ENCODE results near the gene ANKMY1.
"Not testable (repeated sequence)": the region's sequence is repeated elsewhere in the genome, so short reads cannot be mapped to it uniquely, and the experiment has no call there.

ANKMY1 gene

DNA sequence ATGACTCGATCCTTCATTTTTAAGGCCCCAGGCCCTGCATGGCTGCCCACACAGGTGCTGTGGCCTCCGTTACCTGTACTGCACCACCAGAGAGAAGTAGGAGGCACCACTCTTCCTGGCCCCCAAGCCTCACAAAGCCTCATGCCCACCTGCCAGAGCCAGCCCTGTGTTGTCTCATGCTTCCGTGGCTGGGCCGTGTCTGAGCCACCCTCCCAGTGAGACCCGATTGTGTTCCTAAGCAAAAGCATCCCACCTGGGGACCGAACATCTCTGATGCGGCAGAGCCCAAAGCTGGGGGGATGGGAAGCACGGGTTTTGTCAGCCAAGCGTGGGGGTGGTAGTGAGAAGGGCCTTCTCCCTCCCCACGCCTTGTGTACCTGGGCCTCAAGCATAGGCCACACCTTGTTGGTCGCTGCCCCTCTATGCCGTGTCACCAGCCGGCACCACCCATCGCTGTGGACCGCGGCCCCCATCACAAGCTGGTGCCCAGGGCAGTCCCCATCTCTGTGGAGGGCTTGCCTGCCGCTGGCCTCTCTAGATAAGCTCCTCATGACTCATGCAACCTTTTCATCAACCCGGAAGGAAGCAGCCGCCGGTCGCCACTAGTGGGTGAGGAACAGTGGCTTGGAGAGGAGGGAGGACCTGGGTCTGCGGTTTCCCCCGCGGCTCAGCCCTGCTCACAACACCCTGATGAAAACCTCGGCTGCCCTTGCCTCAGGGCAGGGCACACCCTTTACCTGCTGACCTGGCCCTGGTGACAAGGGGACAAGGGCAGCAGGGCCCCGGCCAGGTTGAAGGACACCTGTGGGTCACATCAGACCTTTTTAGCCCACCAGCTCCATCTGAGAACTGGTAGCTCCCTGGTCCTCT, 7.8 kb upstream of the ANKMY1 start:
- H3K9ac ChIP-seq (ENCODE audit: insufficient read length, low read depth) = peak overlapping the region; percentile 74
- H3K9me3 ChIP-seq (ENCODE audit: insufficient read depth, low read length) = no peaks in the 10 kb centered on the region
- no peak for DNase-seq (ENCODE audit: low read depth, low spot score)
- TF ChIP-seq ZNF274 (IDR thresholded peaks at IDR 0.05; ENCODE audit: low read depth, low read length) = no peak
- TF ChIP-seq SUZ12 (IDR thresholded peaks at IDR 0.05; ENCODE audit: extremely low read depth, insufficient read depth, insufficient read length) = no peak
- no peak for TF ChIP-seq YY1 (IDR thresholded peaks at IDR 0.05; ENCODE audit: insufficient read depth, insufficient read length)
- peaks cover 29% of the 10 kb centered on the region for H3K27me3 ChIP-seq (ENCODE audit: insufficient read depth, insufficient read length)
- H3K36me3 ChIP-seq (ENCODE audit: insufficient read depth, insufficient read length, low read length) = peaks cover 12% of the 10 kb centered on the region
- peak overlapping the region; percentile 22 for H3K4me3 ChIP-seq (ENCODE audit: insufficient read length, low read depth)
- H3K4me1 ChIP-seq (ENCODE audit: insufficient read depth, insufficient read length) = peaks cover 33% of the 10 kb centered on the region

DNA sequence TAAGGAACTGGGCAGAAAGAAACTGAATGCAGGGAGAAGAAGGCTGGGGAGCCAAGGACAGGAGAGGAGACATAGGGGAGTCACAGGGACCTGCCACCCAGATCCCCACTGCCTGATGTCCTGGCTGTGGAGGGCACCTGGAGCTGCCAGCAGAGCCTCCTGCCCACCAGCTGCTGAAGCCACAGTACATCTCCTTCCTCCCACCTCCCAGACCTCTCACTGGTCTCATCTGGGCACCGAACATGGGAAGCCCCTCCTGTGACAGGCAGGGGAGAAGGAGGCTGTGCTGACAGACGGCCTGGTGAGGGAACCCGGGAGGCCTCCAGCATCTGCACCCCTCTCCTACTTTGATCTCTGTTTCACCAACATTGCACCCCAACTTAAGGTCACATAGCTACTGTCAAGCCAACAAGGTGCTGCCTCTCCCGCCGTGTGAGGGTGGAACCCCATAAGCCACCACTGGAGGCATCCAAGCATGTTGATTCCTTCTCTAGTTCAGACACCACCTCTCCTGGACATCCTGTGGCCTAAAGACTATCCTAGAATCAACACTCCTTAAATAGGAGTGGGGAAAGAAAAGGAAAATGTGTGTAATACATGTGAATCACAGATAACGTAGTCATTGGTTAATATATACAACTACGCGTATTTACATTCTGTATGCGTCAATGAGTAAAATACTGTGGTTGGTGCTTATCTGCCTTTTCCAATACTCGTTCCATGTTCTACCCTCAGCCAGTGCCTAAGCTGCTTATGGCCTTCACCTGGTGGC, 7.0 kb upstream of the ANKMY1 start:
- DNase-seq (ENCODE audit: low read depth, low spot score) = no peak
- Histone ChIP-seq H3K27me3 (ENCODE audit: insufficient read depth, insufficient read length) (peaks cover 26% of the 10 kb centered on the region), H3K36me3 (ENCODE audit: insufficient read depth, insufficient read length, low read length) (peaks cover 11% of the 10 kb centered on the region), H3K9ac (ENCODE audit: insufficient read length, low read depth) (no peak overlapping the region), H3K4me3 (ENCODE audit: insufficient read length, low read depth) (no peak overlapping the region), H3K9me3 (ENCODE audit: insufficient read depth, low read length) (no peaks in the 10 kb centered on the region), H3K4me1 (ENCODE audit: insufficient read depth, insufficient read length) (peaks cover 30% of the 10 kb centered on the region)
- TF ChIP-seq ZNF274 (IDR thresholded peaks at IDR 0.05; ENCODE audit: low read depth, low read length) (no peak), YY1 (IDR thresholded peaks at IDR 0.05; ENCODE audit: insufficient read depth, insufficient read length) (no peak)

DNA sequence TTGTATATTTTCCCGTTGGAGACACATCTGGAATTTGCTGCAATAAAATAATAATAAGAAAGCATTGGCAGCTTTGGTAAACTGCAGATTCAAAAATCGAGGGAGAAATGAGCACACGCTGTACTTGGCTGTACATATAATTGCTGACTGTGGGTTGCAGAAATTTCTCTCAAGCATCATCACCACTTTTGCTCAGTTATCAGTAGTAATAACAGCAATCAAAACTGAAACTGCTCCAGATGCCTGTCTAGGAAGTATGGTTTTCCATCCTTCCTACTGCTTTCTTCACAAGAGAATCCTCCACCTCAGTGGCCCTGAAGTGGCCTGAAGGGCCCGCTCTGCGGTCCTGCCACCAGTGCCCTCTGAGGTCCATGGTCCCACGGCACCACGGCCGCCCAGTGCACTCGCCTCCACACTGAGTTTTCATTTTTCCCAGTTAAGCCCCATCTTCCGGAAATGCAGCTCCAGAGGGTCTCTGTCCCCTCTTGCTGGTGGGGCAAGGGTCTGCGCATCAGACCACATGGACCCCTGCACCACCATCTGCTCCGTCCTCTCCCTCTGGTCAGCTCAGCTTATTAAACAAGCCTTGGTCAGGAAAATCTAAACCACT, 6.3 kb upstream of the ANKMY1 start:
- peaks cover 23% of the 10 kb centered on the region for H3K4me1 ChIP-seq (ENCODE audit: insufficient read depth, insufficient read length)
- H3K27me3 ChIP-seq (ENCODE audit: insufficient read depth, insufficient read length) = peaks cover 19% of the 10 kb centered on the region
- TF ChIP-seq ZNF274 (IDR thresholded peaks at IDR 0.05; ENCODE audit: low read depth, low read length) = no peak
- no peak for TF ChIP-seq YY1 (IDR thresholded peaks at IDR 0.05; ENCODE audit: insufficient read depth, insufficient read length)
- no peak for TF ChIP-seq SUZ12 (IDR thresholded peaks at IDR 0.05; ENCODE audit: extremely low read depth, insufficient read depth, insufficient read length)
- no peak for DNase-seq (ENCODE audit: low read depth, low spot score)
- H3K4me3 ChIP-seq (ENCODE audit: insufficient read length, low read depth) = no peak overlapping the region
- no peak overlapping the region for H3K9ac ChIP-seq (ENCODE audit: insufficient read length, low read depth)
- H3K9me3 ChIP-seq (ENCODE audit: insufficient read depth, low read length) = no peaks in the 10 kb centered on the region
- peaks cover 15% of the 10 kb centered on the region for H3K36me3 ChIP-seq (ENCODE audit: insufficient read depth, insufficient read length, low read length)

DNA sequence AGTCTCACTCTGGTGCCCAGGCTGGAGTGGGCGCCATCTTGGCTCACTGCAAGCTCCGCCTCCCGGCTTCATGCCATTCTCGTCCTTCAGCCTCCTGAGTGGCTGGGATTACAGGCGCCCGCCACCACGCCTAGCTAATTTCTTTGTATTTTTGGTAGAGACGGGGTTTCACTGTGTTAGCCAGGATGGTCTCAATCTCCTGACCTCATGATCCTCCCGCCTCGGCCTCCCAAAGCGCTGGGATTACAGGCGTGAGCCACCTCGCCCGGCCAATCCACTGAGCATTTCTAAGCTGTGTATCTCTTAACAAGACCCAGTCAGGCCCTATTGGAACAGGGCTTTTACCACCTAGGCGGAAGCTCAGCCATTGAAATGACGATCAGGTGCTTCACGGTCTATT, 5.4 kb upstream of the ANKMY1 start:
- H3K36me3 ChIP-seq (ENCODE audit: insufficient read depth, insufficient read length, low read length) = peaks cover 21% of the 10 kb centered on the region
- not testable (repeated sequence) for H3K9me3 ChIP-seq (ENCODE audit: insufficient read depth, low read length); H3K4me3 ChIP-seq (ENCODE audit: insufficient read length, low read depth); H3K9ac ChIP-seq (ENCODE audit: insufficient read length, low read depth); DNase-seq (ENCODE audit: low read depth, low spot score)
- peaks cover 16% of the 10 kb centered on the region for H3K27me3 ChIP-seq (ENCODE audit: insufficient read depth, insufficient read length)
- peaks cover 21% of the 10 kb centered on the region for H3K4me1 ChIP-seq (ENCODE audit: insufficient read depth, insufficient read length)

DNA sequence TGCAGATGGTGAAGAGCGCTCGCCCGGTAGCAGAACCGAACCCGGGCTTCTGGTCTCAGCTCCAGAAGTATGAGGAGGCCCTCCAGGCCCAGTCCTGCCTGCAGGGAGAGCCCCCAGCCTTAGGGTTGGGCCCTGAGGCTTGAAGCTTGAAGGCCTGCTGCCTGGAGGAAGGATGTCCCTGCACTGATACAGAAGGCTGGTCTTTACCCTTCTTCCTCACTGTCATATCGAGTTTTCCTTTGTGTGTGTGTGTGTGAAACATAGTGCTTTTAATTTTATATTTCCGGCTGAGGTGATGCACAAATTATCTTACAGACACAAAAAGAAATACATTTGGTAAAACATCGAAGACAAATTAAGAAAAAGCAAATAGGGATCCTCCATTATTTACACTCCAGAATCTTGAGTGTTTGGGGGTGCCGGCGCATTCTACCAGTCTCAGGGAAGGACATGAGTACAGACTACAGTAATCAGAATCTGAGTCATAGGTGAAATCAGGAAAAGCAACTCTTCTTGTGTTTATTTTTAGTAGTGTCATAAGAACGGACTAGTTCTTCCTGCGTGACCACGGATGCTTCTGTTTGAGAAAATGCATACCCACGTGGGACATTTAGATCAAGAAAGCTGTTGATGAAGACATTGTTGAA, 3.7 kb upstream of the ANKMY1 start:
- H3K4me1 ChIP-seq (ENCODE audit: insufficient read depth, insufficient read length) = peaks cover 9% of the 10 kb centered on the region
- peaks cover 24% of the 10 kb centered on the region for H3K36me3 ChIP-seq (ENCODE audit: insufficient read depth, insufficient read length, low read length)
- H3K4me3 ChIP-seq (ENCODE audit: insufficient read length, low read depth) = peak overlapping the region; percentile 55
- peak overlapping the region; percentile 81 for H3K9ac ChIP-seq (ENCODE audit: insufficient read length, low read depth)
- H3K27me3 ChIP-seq (ENCODE audit: insufficient read depth, insufficient read length) = no peaks in the 10 kb centered on the region
- no peaks in the 10 kb centered on the region for H3K9me3 ChIP-seq (ENCODE audit: insufficient read depth, low read length)
- DNase-seq (ENCODE audit: low read depth, low spot score) = no peak
- TF ChIP-seq YY1 (IDR thresholded peaks at IDR 0.05; ENCODE audit: insufficient read depth, insufficient read length) (no peak), SUZ12 (IDR thresholded peaks at IDR 0.05; ENCODE audit: extremely low read depth, insufficient read depth, insufficient read length) (no peak)

DNA sequence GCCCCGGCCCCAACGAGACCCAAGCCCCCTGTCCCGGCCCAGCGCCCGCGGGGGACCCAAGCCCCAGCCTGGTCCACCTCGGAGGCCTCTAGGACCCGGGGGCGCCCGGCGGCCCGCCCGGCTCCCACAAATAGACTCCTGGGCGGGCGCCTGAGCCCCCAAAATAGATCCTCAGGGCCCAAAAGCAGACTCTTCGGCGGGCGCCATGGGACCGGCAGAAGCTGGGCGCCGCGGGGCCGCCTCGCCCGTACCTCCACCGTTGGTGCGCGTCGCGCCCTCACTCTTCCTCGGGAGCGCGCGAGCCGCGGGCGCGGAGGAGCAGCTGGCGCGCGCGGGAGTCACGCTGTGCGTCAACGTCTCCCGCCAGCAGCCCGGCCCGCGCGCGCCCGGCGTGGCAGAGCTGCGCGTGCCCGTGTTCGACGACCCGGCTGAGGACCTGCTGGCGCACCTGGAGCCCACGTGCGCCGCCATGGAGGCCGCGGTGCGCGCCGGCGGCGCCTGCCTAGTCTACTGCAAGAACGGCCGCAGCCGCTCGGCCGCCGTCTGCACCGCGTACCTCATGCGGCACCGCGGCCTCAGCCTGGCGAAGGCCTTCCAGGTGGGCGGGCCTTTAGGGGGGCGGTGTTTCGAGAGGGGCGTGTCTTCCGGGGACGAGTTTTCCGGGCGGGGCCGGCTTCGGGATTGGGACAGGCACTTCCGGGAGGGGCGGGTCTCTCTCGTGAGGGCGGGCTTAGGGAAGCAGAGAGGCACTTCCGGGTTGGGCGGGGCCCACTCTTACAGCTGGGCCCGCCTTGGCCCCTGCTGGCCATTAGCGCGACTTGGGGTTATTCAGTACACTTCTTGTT, 2.9 kb upstream of the ANKMY1 start:
- no peak for TF ChIP-seq SUZ12 (IDR thresholded peaks at IDR 0.05; ENCODE audit: extremely low read depth, insufficient read depth, insufficient read length)
- TF ChIP-seq YY1 (IDR thresholded peaks at IDR 0.05; ENCODE audit: insufficient read depth, insufficient read length) = no peak
- TF ChIP-seq ZNF274 (IDR thresholded peaks at IDR 0.05; ENCODE audit: low read depth, low read length) = no peak
- DNase-seq (ENCODE audit: low read depth, low spot score) = peak; percentile 97
- H3K27me3 ChIP-seq (ENCODE audit: insufficient read depth, insufficient read length) = no peaks in the 10 kb centered on the region
- H3K4me3 ChIP-seq (ENCODE audit: insufficient read length, low read depth) = peak overlapping the region; percentile 85
- peak overlapping the region; percentile 93 for H3K9ac ChIP-seq (ENCODE audit: insufficient read length, low read depth)
- peaks cover 30% of the 10 kb centered on the region for H3K36me3 ChIP-seq (ENCODE audit: insufficient read depth, insufficient read length, low read length)
- no peaks in the 10 kb centered on the region for H3K9me3 ChIP-seq (ENCODE audit: insufficient read depth, low read length)
- peaks cover 3% of the 10 kb centered on the region for H3K4me1 ChIP-seq (ENCODE audit: insufficient read depth, insufficient read length)

Data from NT2/D1 (cell line).